SK-N-SH treated with all-trans-retinoic acid at 6 μM for 48 hours (cell line): Measurements from ENCODE around the gene CCR5AS.

Experiments used
- ATAC-seq: fragments of 200-7000 bp; cut with Tn5 transposase; 3 replicates; pipeline ENCODE4 v1.9.1; 2020; ENCODE audit warnings: mild to moderate bottlenecking, moderate library complexity
- ARNTL ChIP-seq: fragments of 450-650 bp; formaldehyde crosslinking; IDR thresholded peaks from 2 replicates; pipeline ENCODE4 v1.5.0; 2020; ENCODE audit warnings: low read depth, mild to moderate bottlenecking, moderate library complexity, borderline replicate concordance
- BACH2 ChIP-seq: fragments of 250-450 bp; sonication (Bioruptor Pico); IDR thresholded peaks from 2 replicates; pipeline ENCODE4 v1.9.0; 2021; ENCODE audit warnings: mild to moderate bottlenecking, borderline replicate concordance
- CREB5 ChIP-seq: fragments of 250-450 bp; sonication (Bioruptor Pico); IDR thresholded peaks from 2 replicates; pipeline ENCODE4 v1.5.1; 2020; ENCODE audit warnings: low read depth, mild to moderate bottlenecking, moderate library complexity
- CSRNP3 ChIP-seq: fragments of 250-450 bp; sonication (Bioruptor Pico); IDR thresholded peaks from 2 replicates; pipeline ENCODE4 v1.5.1; 2021; ENCODE audit warnings: mild to moderate bottlenecking, moderate library complexity
- ESRRG ChIP-seq: fragments of 250-450 bp; sonication (Bioruptor Pico); IDR thresholded peaks from 2 replicates; pipeline ENCODE4 v1.6.1; 2021; ENCODE audit warnings: mild to moderate bottlenecking
- ISL1 ChIP-seq: fragments of 250-450 bp; sonication (Bioruptor Pico); IDR thresholded peaks from 2 replicates; pipeline ENCODE4 v2.1.2; 2022; ENCODE audit warnings: mild to moderate bottlenecking, moderate library complexity
- OSR1 ChIP-seq: fragments of 250-450 bp; sonication (Bioruptor Pico); IDR thresholded peaks from 2 replicates; pipeline ENCODE4 v1.8.0; 2022; ENCODE audit warnings: moderate library complexity, mild to moderate bottlenecking, inconsistent platforms
- PATZ1 ChIP-seq: fragments of 250-450 bp; sonication (Bioruptor Pico); IDR thresholded peaks from 2 replicates; pipeline ENCODE4 v1.8.0; 2020; ENCODE audit warnings: mild to moderate bottlenecking, moderate library complexity, borderline replicate concordance
- POU6F1 ChIP-seq: fragments of 250-450 bp; sonication (Bioruptor Pico); IDR thresholded peaks from 2 replicates; pipeline ENCODE4 v1.8.0; 2021; ENCODE audit warnings: low read depth, mild to moderate bottlenecking, moderate library complexity, borderline replicate concordance
- PPARA ChIP-seq: fragments of 250-450 bp; sonication (Bioruptor Pico); IDR thresholded peaks from 2 replicates; pipeline ENCODE4 v1.5.0; 2020; ENCODE audit warnings: mild to moderate bottlenecking, borderline replicate concordance
- RARB ChIP-seq: fragments of 250-450 bp; sonication (Bioruptor Pico); IDR thresholded peaks from 2 replicates; pipeline ENCODE4 v1.8.0; 2021; ENCODE audit warnings: mild to moderate bottlenecking, moderate library complexity
- SNAI2 ChIP-seq: fragments of 250-450 bp; sonication (Bioruptor Pico); IDR thresholded peaks from 2 replicates; pipeline ENCODE4 v1.5.0; 2020; ENCODE audit warnings: mild to moderate bottlenecking, moderate library complexity
- TCF4 ChIP-seq: fragments of 250-450 bp; sonication (Bioruptor Pico); IDR thresholded peaks from 2 replicates; pipeline ENCODE4 v1.8.0; 2021; ENCODE audit warnings: mild to moderate bottlenecking, moderate library complexity, borderline replicate concordance
- TOX ChIP-seq: fragments of 250-450 bp; sonication (Bioruptor Pico); IDR thresholded peaks from 2 replicates; pipeline ENCODE4 v1.8.0; 2021; ENCODE audit warnings: mild to moderate bottlenecking, moderate library complexity, borderline replicate concordance
- TSHZ2 ChIP-seq: fragments of 250-450 bp; sonication (Bioruptor Pico); IDR thresholded peaks from 2 replicates; pipeline ENCODE4 v1.5.0; 2020; ENCODE audit warnings: mild to moderate bottlenecking, moderate library complexity
- ZC3H10 ChIP-seq: fragments of 250-450 bp; sonication (Bioruptor Pico); IDR thresholded peaks from 2 replicates; pipeline ENCODE4 v1.5.1; 2021; ENCODE audit warnings: mild to moderate bottlenecking, moderate library complexity
- ZFP30 ChIP-seq: fragments of 450-650 bp; formaldehyde crosslinking; IDR thresholded peaks from 2 replicates; pipeline ENCODE4 v1.5.0; 2022; ENCODE audit warnings: mild to moderate bottlenecking, moderate library complexity
- ZNF70 ChIP-seq: fragments of 450-650 bp; formaldehyde crosslinking; IDR thresholded peaks from 2 replicates; pipeline ENCODE4 v1.5.0; 2020; ENCODE audit warnings: mild to moderate bottlenecking, moderate library complexity
- ZNF8 ChIP-seq: fragments of 450-650 bp; formaldehyde crosslinking; IDR thresholded peaks from 2 replicates; pipeline ENCODE4 v1.5.0; 2020; ENCODE audit warnings: mild to moderate bottlenecking, moderate library complexity

Gene CCR5AS

GRCh38 chr3:46353090-46353489 lies 53.8 kb downstream of the CCR5AS start:
- no peak for ATAC-seq
- TF ChIP-seq ZFP30 (CRISPR knock-in tag) (no peak), ISL1 (CRISPR knock-in tag) (no peak), ZNF8 (CRISPR knock-in tag) (no peak), POU6F1 (CRISPR knock-in tag) (no peak), ZNF70 (CRISPR knock-in tag) (no peak), ESRRG (CRISPR knock-in tag) (no peak), CSRNP3 (no peak), PPARA (no peak), TOX (CRISPR knock-in tag) (no peak), ZC3H10 (CRISPR knock-in tag) (no peak), CREB5 (CRISPR knock-in tag) (no peak)

- no peak for ATAC-seq
- no peak for TF ChIP-seq PATZ1 (CRISPR knock-in tag)
- TF ChIP-seq BACH2 (CRISPR knock-in tag), result no peak
- no peak for TF ChIP-seq CREB5 (CRISPR knock-in tag)
- no peak for TF ChIP-seq TCF4 (CRISPR knock-in tag)
- TF ChIP-seq ZFP30 (CRISPR knock-in tag), result no peak
- TF ChIP-seq OSR1 (CRISPR knock-in tag), result no peak
- no peak for TF ChIP-seq ZNF70 (CRISPR knock-in tag)
- TF ChIP-seq ESRRG (CRISPR knock-in tag), result no peak
- TF ChIP-seq POU6F1 (CRISPR knock-in tag), result no peak
- TF ChIP-seq RARB (CRISPR knock-in tag), result no peak
- no peak for TF ChIP-seq PPARA
- TF ChIP-seq TSHZ2, result no peak
- no peak for TF ChIP-seq ARNTL (CRISPR knock-in tag)
- TF ChIP-seq ZC3H10 (CRISPR knock-in tag), result no peak
- TF ChIP-seq TOX (CRISPR knock-in tag), result no peak
- no peak for TF ChIP-seq ISL1 (CRISPR knock-in tag)
- TF ChIP-seq SNAI2 (CRISPR knock-in tag), result no peak
Measured at GRCh38 chr3:46351646-46352045, 55.2 kb downstream of the CCR5AS start.
